Cortex of kidney (tissue), 1 donor: Measurements from ENCODE around the gene PSMC3IP.

ENCODE experiments used
- DNase-seq: peaks from one replicate; lab custom pipeline; 2025; lab: John Stamatoyannopoulos, UW

PSMC3IP gene

GRCh38 chr17:42585353-42585752 is 7.8 kb upstream of the PSMC3IP start:
- DNase-seq = no peak

GRCh38 chr17:42584880-42585279 is 7.4 kb upstream of the PSMC3IP start:
- no peak for DNase-seq

- no peak for DNase-seq
Measured at GRCh38 chr17:42581744-42582270, 4.3 kb upstream of the PSMC3IP start.

GRCh38 chr17:42579794-42580551 is 2.4 kb upstream of the PSMC3IP start:
- no peak for DNase-seq

GRCh38 chr17:42578282-42578869 is 847 bp upstream of the PSMC3IP start:
- no peak for DNase-seq

- DNase-seq = no peak
Measured at GRCh38 chr17:42577140-42577531, 393 bp downstream of the PSMC3IP start.

- no peak for DNase-seq
Measured at GRCh38 chr17:42574463-42574862, 3.1 kb downstream of the PSMC3IP start.

GRCh38 chr17:42573095-42573494 is 4.4 kb downstream of the PSMC3IP start:
- no peak for DNase-seq

GRCh38 chr17:42571435-42572225 is 5.9 kb downstream of the PSMC3IP start:
- DNase-seq = no peak

- no peak for DNase-seq
Measured at GRCh38 chr17:42568341-42569111, 9.0 kb downstream of the PSMC3IP start.

- DNase-seq = no peak
Measured at GRCh38 chr17:42566883-42567573, 10.5 kb downstream of the PSMC3IP start, which contains the start of gene MLX. TSS of gene MLX (plus strand) at chr17:42567100. CDS start at chr17:42567125, 25 bp downstream.

GRCh38 chr17:42566215-42566882 is 11.2 kb downstream of the PSMC3IP start:
- no peak for DNase-seq

GRCh38 chr17:42565523-42566214 is 11.9 kb downstream of the PSMC3IP start:
- DNase-seq = no peak

GRCh38 chr17:42564815-42565522 is 12.6 kb downstream of the PSMC3IP start:
- no peak for DNase-seq

GRCh38 chr17:42563950-42564349 is 13.6 kb downstream of the PSMC3IP start:
- no peak for DNase-seq

- no peak for DNase-seq
Measured at GRCh38 chr17:42563543-42563942, 14.0 kb downstream of the PSMC3IP start.

- DNase-seq = no peak
Measured at GRCh38 chr17:42563143-42563509, 14.4 kb downstream of the PSMC3IP start.

- no peak for DNase-seq
Measured at GRCh38 chr17:42562388-42563142, 15.0 kb downstream of the PSMC3IP start.
